WTC11 (cell line): ENCODE data around the gene BCAT1.

Experiments
- KAT7 ChIP-seq: sonication (generic); formaldehyde crosslinking; IDR thresholded peaks from 2 replicates; pipeline ENCODE4 v1.8.1; 2023; ENCODE audit warnings: missing genetic modification reagents, mild to moderate bottlenecking, borderline replicate concordance
- TF ChIP-seq, protein P1 (sequence below): fragments of 200-600 bp; IDR thresholded peaks from 2 replicates; pipeline ENCODE4 v1.8.0; 2022; ENCODE audit warnings: antibody characterized with exemption
- TF ChIP-seq, protein P2 (sequence below): sonication (generic); formaldehyde crosslinking; IDR thresholded peaks from 2 replicates; pipeline ENCODE4 v1.8.1; 2023; ENCODE audit warnings: mild to moderate bottlenecking, moderate library complexity, missing genetic modification reagents
- TF ChIP-seq, protein P3 (sequence below): sonication (generic); formaldehyde crosslinking; IDR thresholded peaks from 2 replicates; pipeline ENCODE4 v1.8.0; 2022; ENCODE audit warnings: mild to moderate bottlenecking, missing genetic modification reagents
- TF ChIP-seq, protein P4 (sequence below): sonication (generic); formaldehyde crosslinking; conservative IDR thresholded peaks from 2 replicates; pipeline ENCODE4 v1.8.1; 2023; ENCODE audit warnings: mild to moderate bottlenecking, low read depth, missing genetic modification reagents, moderate library complexity

DNA sequence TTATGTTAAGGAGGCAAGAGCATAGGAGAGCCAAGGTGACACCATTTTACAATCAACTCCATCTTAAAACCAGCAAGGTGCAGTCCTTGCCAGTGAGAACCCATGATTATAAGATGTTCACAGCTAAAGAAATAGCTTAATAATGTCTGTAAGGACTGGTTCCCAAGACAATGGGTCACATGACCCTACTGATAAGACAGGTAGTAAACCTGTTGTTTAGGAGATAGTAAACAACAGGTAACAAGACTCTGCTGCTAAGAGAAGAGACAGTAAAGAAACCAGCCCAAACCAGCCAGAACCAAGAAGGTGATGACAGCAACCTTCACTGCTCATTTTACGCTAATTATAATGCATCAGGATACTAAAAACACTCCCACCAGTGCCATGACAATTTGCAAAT lies 23.2 kb upstream of the BCAT1 start:
- TF ChIP-seq, protein P1, sequence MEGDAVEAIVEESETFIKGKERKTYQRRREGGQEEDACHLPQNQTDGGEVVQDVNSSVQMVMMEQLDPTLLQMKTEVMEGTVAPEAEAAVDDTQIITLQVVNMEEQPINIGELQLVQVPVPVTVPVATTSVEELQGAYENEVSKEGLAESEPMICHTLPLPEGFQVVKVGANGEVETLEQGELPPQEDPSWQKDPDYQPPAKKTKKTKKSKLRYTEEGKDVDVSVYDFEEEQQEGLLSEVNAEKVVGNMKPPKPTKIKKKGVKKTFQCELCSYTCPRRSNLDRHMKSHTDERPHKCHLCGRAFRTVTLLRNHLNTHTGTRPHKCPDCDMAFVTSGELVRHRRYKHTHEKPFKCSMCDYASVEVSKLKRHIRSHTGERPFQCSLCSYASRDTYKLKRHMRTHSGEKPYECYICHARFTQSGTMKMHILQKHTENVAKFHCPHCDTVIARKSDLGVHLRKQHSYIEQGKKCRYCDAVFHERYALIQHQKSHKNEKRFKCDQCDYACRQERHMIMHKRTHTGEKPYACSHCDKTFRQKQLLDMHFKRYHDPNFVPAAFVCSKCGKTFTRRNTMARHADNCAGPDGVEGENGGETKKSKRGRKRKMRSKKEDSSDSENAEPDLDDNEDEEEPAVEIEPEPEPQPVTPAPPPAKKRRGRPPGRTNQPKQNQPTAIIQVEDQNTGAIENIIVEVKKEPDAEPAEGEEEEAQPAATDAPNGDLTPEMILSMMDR: no peak
- TF ChIP-seq, protein P2, sequence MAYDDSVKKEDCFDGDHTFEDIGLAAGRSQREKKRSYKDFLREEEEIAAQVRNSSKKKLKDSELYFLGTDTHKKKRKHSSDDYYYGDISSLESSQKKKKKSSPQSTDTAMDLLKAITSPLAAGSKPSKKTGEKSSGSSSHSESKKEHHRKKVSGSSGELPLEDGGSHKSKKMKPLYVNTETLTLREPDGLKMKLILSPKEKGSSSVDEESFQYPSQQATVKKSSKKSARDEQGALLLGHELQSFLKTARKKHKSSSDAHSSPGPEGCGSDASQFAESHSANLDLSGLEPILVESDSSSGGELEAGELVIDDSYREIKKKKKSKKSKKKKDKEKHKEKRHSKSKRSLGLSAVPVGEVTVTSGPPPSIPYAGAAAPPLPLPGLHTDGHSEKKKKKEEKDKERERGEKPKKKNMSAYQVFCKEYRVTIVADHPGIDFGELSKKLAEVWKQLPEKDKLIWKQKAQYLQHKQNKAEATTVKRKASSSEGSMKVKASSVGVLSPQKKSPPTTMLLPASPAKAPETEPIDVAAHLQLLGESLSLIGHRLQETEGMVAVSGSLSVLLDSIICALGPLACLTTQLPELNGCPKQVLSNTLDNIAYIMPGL (CRISPR knock-in tag): no peak
- no peak for TF ChIP-seq KAT7 (CRISPR knock-in tag)
- TF ChIP-seq, protein P3, sequence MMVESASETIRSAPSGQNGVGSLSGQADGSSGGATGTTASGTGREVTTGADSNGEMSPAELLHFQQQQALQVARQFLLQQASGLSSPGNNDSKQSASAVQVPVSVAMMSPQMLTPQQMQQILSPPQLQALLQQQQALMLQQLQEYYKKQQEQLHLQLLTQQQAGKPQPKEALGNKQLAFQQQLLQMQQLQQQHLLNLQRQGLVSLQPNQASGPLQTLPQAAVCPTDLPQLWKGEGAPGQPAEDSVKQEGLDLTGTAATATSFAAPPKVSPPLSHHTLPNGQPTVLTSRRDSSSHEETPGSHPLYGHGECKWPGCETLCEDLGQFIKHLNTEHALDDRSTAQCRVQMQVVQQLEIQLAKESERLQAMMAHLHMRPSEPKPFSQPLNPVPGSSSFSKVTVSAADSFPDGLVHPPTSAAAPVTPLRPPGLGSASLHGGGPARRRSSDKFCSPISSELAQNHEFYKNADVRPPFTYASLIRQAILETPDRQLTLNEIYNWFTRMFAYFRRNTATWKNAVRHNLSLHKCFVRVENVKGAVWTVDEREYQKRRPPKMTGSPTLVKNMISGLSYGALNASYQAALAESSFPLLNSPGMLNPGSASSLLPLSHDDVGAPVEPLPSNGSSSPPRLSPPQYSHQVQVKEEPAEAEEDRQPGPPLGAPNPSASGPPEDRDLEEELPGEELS (CRISPR knock-in tag): no peak
- TF ChIP-seq, protein P4, sequence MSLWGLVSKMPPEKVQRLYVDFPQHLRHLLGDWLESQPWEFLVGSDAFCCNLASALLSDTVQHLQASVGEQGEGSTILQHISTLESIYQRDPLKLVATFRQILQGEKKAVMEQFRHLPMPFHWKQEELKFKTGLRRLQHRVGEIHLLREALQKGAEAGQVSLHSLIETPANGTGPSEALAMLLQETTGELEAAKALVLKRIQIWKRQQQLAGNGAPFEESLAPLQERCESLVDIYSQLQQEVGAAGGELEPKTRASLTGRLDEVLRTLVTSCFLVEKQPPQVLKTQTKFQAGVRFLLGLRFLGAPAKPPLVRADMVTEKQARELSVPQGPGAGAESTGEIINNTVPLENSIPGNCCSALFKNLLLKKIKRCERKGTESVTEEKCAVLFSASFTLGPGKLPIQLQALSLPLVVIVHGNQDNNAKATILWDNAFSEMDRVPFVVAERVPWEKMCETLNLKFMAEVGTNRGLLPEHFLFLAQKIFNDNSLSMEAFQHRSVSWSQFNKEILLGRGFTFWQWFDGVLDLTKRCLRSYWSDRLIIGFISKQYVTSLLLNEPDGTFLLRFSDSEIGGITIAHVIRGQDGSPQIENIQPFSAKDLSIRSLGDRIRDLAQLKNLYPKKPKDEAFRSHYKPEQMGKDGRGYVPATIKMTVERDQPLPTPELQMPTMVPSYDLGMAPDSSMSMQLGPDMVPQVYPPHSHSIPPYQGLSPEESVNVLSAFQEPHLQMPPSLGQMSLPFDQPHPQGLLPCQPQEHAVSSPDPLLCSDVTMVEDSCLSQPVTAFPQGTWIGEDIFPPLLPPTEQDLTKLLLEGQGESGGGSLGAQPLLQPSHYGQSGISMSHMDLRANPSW (CRISPR knock-in tag): no peak
